HTERT RPE-1 (cell line): ENCODE results near the gene SUSD1.

Source experiments
- in situ Hi-C: fragments of 300-500 bp; cut with MboI; formaldehyde crosslinking; loops from 4 replicates; pipeline ENCODE4 v1.14.3; 2020; ENCODE audit warnings: low sequenced_read_pairs

Gene SUSD1

GRCh38 chr9:112104901-112105300 lies 70.2 kb downstream of the SUSD1 start:
- in situ Hi-C loops: loop anchor here (25.0 kb wide), 1 partner anchor 257 kb away; no protein-coding TSS in a partner anchor

GRCh38 chr9:112104401-112104800 lies 70.7 kb downstream of the SUSD1 start:
- in situ Hi-C loops: loop anchor here (25.0 kb wide), 1 partner anchor 258 kb away; no protein-coding TSS in a partner anchor

DNA sequence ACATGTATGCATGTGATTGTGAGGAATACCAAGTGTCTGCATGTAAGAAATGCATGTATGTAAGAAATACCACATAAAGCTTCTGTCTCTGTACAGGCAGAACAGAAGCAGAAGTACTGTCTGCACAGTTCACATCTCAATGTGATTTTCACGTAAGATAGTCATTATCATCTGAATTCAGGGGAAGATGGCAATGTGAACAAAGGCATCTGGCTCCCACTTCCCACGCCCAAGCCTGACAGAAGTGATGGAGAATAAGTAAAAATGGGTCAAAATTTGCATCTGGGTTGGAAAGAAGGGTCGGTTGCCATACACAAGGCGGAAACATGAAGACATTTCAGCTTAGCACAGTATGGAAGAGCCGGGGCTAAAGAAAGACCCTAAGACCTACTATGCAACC lies 71.7 kb downstream of the SUSD1 start:
- in situ Hi-C loops: loop anchor here (25.0 kb wide), 1 partner anchor 259 kb away; no protein-coding TSS in a partner anchor

DNA sequence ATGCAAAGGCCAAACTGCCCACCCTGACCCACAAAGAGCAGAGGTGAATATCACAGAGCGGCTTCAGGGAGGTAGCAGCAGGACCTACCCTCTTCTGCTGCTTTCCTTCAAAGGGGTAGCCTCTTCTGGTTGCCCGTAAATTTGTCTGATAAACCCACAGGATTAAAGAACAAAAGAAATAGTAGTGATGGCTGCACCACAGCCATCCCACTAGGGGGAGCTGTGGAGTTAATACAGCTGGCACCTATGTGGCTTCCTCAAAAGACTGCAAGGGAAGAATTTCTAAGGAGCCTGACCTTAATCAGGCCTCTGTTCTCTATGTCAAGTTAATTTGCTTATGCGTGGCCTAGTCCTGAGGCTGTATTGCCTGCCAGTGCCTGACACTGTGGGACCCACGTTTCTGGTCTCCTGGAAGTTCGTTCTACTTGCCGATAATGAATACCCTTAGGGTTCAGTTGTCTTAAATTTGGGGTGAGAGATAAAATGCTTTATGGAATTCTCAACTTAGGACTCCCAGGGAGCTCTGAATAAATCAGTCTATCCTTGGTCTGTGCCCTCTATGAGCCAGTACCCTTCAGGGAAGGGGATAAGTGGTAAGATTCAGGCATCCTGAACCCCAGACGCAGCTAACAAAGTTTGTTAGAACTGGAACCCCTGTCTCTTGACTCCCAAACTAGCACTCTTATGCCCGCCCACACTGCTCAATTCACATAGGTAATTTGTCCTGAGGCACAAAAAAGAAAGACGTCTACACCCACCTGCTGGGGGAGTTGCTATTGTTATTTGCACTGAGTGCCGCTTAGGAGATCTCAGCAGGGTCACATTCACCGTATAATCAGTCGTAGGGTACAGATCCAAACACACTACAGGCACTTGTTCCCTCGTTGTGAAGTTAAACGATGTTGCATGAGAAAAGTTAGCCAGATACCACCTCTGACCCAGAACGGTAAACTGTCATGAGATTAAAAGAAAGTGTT lies 77.1 kb downstream of the SUSD1 start:
- in situ Hi-C loops: loop anchor here (25.0 kb wide), 1 partner anchor 336 kb away; no protein-coding TSS in a partner anchor

DNA sequence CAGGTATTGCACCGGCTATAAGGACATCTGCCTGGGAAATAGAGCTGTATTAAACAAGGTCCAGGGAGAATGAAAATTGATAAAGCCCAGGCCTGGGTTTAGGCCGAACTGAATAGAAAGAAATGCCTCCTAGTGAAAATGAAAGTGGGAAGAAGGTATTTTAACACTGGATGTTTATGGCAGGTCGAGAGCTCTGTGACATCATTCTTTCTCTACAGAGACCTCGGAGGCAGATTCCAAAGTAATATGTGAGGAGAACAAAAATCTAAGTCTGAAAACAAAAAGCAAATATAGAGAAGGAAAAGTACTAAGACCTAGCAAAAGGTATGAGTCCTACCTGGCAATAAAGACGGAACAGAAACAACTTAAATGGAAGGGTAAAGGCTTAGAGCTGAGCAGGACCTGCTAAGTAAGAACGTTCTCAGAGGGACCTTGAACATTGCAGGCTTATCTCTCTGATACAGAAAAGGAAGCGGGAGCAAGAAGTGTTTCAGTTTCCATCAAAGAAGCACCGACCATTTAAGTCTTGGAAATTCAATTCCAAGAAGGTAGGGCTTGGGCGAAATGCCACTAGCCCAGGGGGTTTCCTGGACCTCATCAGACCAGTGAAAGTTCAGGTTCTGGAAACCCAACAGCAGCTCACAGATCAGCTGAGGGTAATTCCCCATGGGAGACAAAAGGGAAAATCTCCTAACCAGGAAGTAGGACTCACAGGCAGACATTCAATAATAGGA lies 80.0 kb downstream of the SUSD1 start:
- in situ Hi-C loops: loop anchor here (25.0 kb wide), 1 partner anchor 333 kb away; no protein-coding TSS in a partner anchor

- in situ Hi-C loops: loop anchor here (25.0 kb wide), 1 partner anchor 332 kb away; no protein-coding TSS in a partner anchor
Observed at GRCh38 chr9:112094241-112094640, 80.9 kb downstream of the SUSD1 start.

- in situ Hi-C loops: loop anchor here (25.0 kb wide), 1 partner anchor 332 kb away; no protein-coding TSS in a partner anchor
Observed at GRCh38 chr9:112093870-112094216, 81.3 kb downstream of the SUSD1 start.

DNA sequence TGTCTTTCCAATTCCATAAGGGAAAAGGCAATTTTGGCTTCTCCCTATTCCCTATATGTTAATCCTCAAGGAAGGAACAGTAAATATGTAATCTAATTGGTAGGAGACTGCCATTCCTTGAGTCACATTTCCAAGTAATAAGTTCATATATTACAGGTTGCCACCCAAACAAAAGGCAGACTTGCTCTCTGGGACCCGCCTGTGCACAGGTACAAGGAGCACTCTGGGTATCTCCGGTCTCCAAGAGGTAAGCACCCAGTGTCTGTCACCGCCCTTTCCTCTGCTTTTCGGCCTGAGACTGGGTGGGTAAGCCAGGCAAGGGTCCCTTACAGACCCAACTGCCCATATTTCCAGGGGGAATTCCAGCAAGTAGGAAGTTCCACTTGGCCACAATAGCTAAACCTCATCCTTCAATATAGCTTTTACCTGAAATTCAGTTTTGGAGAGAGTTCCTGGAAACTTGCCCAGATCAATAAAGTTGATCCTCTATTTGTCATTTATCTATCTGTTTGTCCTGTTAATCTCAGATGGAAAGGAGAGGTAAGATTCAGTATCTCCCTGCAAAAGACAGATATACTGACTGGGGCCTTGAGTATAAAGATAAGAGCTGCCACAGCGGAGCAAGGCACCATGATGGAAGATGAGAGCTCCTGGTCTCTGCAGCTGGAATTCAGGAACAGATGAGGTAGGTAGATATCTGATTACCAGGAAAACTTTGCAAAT lies 81.8 kb downstream of the SUSD1 start:
- in situ Hi-C loops: loop anchor here (25.0 kb wide), 1 partner anchor 331 kb away; no protein-coding TSS in a partner anchor

- in situ Hi-C loops: loop anchor here (25.0 kb wide), 1 partner anchor 330 kb away; no protein-coding TSS in a partner anchor
Observed at GRCh38 chr9:112091810-112092209, 83.3 kb downstream of the SUSD1 start.

DNA sequence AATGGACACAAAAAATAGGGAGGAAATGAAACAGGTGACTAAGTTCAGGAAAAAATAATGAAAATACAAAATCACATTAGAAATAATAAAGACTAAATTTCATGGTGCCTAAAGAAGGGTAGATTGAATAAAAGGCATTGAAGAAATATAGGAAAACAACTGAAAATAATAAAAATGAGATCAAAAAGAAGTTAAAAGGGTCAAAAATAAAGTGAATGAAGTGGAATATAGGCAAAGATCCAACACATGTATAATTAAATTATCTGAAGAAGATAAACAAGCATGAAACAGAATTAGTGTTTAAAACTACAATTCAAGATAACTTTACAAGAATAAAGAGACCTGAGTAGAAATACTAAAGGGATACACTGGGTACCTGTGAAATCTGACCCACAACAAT lies 87.6 kb downstream of the SUSD1 start:
- in situ Hi-C loops: loop anchor here (25.0 kb wide), 1 partner anchor 325 kb away; no protein-coding TSS in a partner anchor

GRCh38 chr9:112086627-112087026 lies 88.5 kb downstream of the SUSD1 start:
- in situ Hi-C loops: loop anchor here (25.0 kb wide), 1 partner anchor 324 kb away; no protein-coding TSS in a partner anchor

- in situ Hi-C loops: loop anchor here (25.0 kb wide), 1 partner anchor 323 kb away; no protein-coding TSS in a partner anchor
Observed at GRCh38 chr9:112084907-112085306, 90.2 kb downstream of the SUSD1 start.

- in situ Hi-C loops: loop anchor here (25.0 kb wide), 1 partner anchor 322 kb away; no protein-coding TSS in a partner anchor
Observed at GRCh38 chr9:112084334-112084733, 90.8 kb downstream of the SUSD1 start.

DNA sequence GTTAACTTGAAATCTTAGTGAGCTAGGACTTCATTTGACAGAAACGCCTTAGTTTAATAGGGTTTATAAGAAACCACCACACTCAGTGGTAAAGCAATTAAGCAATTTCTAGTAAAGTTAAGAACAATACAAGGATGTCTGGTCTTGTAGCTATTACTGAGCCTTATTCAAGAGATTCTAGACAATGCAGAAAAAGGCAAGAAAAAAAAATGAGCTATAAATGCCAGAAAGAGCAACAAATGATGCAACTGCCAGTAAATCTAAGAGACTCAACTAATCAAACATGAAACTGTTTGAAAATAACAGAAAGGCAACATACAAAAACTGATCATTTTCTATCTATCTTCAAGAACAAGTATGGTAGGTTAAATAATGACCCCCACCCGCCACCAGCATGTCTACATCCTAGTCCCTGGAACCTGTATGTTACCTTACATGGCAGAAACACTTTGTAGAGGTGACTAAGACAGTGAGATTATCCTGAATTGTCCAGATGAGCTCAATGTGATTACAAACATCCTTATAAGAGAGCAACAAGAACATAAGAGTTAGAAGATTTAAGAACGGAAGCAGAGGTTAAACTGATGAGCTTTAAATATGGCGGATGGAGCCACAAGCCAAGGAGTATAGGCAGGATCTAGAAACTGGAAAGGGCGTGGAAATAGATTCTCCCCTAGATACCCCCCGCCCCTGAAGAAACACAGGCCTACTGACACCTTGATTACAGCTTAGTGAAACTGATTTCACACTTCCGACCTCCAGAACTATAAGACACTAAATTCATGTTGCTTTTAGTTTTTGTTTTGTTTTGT lies 93.0 kb downstream of the SUSD1 start:
- in situ Hi-C loops: loop anchor here (25.0 kb wide), 1 partner anchor 320 kb away; no protein-coding TSS in a partner anchor

DNA sequence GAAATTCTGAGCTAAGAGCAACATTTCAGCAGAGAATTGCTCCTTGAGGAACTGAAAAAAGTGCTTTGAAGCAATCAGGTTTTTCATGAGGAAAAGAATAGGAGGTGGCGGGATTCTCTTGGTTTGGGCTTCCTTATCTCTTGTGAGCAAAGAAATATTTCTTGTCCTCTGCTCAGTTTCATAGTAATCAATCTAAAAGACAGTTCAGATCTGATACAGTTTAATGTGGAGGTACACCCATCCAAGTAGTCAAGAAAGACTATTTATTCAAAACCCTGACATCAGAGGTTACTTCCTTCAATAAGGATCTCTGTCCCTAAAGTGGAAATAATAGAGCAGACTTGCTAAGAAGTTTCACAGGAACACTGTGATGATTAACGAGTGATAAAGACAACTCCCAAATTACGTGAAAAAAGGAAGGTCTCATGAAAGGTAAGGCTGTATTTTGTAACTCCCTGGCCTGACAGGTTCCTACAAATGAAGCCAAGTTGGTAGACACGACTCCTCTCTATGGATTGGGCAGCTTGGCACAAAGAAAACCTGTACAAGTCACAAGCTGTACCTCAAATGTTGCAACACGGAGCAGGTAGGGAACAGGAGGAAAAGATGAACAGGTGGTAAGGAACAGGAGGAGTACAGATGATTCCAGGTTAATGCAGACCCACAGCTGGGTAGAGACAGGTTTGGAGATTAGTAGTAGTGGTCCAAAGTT lies 94.1 kb downstream of the SUSD1 start:
- in situ Hi-C loops: loop anchor here (25.0 kb wide), 1 partner anchor 319 kb away; no protein-coding TSS in a partner anchor

DNA sequence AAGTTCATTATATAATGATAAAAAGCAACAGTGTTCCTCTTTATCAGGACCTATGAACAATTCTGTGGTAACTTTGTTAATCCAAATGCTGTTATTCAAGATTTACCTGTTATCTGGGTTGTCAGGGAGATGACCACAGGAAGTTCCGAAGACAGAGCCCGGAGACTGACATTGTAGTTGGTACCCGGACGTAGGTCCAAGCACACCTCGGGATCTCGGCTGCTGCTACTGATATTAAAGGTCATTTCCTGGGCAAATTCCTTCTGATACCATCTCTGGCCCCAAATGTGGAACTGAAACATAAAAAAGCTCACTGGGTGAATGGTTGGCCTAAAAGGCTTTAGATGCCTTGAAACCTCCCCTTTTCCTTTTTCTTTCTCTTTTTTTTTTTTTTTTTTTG lies 96.7 kb downstream of the SUSD1 start:
- in situ Hi-C loops: loop anchor here (25.0 kb wide), 1 partner anchor 316 kb away; no protein-coding TSS in a partner anchor

- in situ Hi-C loops: loop anchor here (25.0 kb wide), 1 partner anchor 315 kb away; no protein-coding TSS in a partner anchor
Observed at GRCh38 chr9:112076814-112077213, 98.3 kb downstream of the SUSD1 start.

DNA sequence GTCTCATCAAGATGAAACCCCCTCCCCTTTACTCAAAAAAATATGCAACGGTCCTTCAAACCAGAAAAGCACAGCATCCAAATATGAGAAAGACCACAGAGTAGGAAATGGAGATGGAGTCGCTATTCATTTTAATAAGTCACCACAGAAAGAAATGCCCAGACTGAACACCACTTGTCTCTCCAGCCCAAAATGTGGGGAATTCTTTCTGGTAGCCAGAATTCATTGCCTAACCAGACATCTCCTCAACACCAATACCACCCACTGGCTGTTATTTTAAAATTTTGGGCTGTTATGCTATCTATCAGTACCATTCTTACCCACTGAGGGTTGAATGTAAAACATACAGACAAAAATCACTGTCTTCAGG lies 100.1 kb downstream of the SUSD1 start:
- in situ Hi-C loops: loop anchor here (25.0 kb wide), 1 partner anchor 313 kb away; no protein-coding TSS in a partner anchor
